B cell (primary cell): Measurements from ENCODE around the gene SLC5A12.

Source experiments
- CTCF ChIP-seq: fragments of 200-600 bp; IDR thresholded peaks from one replicate; pipeline ENCODE4 v1.8.0; 2022; ENCODE audit warnings: antibody characterized with exemption, mild to moderate bottlenecking
- EZH2 ChIP-seq: IDR thresholded peaks from 2 replicates; pipeline ENCODE4 v1.6.1; 2012; ENCODE audit warnings: borderline replicate concordance, low read depth, mild to moderate bottlenecking, moderate library complexity, low read length; ENCODE audit not compliant: insufficient read depth, poor library complexity, severe bottlenecking

GRCh38 chr11:26764315-26764714 lies 42.5 kb upstream of the SLC5A12 start:
- no peak for TF ChIP-seq CTCF
- TF ChIP-seq EZH2 = no peak
